ENCODE data around the gene LOC128125822.

DNA sequence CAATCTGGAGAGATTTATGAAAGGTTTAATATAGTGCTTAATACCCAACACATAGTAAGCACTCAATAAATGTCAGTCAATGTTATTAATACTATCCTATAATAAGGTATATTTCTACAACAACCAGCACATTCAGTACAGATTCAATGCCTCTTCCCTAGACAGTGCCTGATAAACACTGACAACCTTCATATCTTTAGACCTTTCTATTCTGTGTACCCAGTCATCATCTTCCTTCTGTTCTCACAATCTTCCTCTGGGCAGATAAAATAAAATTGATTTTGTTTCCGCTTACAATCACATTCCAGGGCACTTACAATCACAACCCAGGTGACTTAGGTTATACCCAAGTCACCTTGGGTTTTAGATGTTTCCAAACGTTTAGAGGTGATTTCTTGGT lies 11.0 kb upstream of the LOC128125822 start:
- no peak for TF ChIP-seq SP1 (IDR thresholded peaks at IDR 0.05; ENCODE audit: low read depth)
- TF ChIP-seq, protein P1, sequence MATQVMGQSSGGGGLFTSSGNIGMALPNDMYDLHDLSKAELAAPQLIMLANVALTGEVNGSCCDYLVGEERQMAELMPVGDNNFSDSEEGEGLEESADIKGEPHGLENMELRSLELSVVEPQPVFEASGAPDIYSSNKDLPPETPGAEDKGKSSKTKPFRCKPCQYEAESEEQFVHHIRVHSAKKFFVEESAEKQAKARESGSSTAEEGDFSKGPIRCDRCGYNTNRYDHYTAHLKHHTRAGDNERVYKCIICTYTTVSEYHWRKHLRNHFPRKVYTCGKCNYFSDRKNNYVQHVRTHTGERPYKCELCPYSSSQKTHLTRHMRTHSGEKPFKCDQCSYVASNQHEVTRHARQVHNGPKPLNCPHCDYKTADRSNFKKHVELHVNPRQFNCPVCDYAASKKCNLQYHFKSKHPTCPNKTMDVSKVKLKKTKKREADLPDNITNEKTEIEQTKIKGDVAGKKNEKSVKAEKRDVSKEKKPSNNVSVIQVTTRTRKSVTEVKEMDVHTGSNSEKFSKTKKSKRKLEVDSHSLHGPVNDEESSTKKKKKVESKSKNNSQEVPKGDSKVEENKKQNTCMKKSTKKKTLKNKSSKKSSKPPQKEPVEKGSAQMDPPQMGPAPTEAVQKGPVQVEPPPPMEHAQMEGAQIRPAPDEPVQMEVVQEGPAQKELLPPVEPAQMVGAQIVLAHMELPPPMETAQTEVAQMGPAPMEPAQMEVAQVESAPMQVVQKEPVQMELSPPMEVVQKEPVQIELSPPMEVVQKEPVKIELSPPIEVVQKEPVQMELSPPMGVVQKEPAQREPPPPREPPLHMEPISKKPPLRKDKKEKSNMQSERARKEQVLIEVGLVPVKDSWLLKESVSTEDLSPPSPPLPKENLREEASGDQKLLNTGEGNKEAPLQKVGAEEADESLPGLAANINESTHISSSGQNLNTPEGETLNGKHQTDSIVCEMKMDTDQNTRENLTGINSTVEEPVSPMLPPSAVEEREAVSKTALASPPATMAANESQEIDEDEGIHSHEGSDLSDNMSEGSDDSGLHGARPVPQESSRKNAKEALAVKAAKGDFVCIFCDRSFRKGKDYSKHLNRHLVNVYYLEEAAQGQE (IDR thresholded peaks at IDR 0.05; ENCODE audit: low read depth) = no peak
- TF ChIP-seq, protein P2, sequence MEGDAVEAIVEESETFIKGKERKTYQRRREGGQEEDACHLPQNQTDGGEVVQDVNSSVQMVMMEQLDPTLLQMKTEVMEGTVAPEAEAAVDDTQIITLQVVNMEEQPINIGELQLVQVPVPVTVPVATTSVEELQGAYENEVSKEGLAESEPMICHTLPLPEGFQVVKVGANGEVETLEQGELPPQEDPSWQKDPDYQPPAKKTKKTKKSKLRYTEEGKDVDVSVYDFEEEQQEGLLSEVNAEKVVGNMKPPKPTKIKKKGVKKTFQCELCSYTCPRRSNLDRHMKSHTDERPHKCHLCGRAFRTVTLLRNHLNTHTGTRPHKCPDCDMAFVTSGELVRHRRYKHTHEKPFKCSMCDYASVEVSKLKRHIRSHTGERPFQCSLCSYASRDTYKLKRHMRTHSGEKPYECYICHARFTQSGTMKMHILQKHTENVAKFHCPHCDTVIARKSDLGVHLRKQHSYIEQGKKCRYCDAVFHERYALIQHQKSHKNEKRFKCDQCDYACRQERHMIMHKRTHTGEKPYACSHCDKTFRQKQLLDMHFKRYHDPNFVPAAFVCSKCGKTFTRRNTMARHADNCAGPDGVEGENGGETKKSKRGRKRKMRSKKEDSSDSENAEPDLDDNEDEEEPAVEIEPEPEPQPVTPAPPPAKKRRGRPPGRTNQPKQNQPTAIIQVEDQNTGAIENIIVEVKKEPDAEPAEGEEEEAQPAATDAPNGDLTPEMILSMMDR (IDR thresholded peaks at IDR 0.05 in 2 of 3, conservative IDR thresholded peaks at IDR 0.05 in 1 of 3; ENCODE audit: borderline replicate concordance in 1 of 3, insufficient read depth in 1 of 3, low read depth in 2 of 3, low read length in 2 of 3) = no peak
- TF ChIP-seq POLR2A (IDR thresholded peaks at IDR 0.05; ENCODE audit: borderline replicate concordance, extremely low read depth, insufficient read depth, insufficient read length) = no peak
- TF ChIP-seq POLR2AphosphoS5 (IDR thresholded peaks at IDR 0.05; ENCODE audit: low read depth, low read length) = no peak

Data from HCT116 (cell line).